HG03066 (cell line): ENCODE measurements around the gene CSH2.
"Not testable (repeated sequence)": the region's sequence is repeated elsewhere in the genome, so short reads cannot be mapped to it uniquely, and the experiment has no call there.

Experiments
- ATAC-seq: cut with Tn5 transposase; IDR thresholded peaks from one replicate; pipeline ENCODE4 v1.9.1; 2021; ENCODE audit warnings: low read depth; ENCODE audit not compliant: unreplicated experiment

CSH2 gene

GRCh38 chr17:63866625-63867024, 6.9 kb downstream of the CSH2 start:
- not testable (repeated sequence) for ATAC-seq

- no peak for ATAC-seq
Observed at GRCh38 chr17:63859257-63859656, 14.2 kb downstream of the CSH2 start.

- ATAC-seq = not testable (repeated sequence)
Observed at GRCh38 chr17:63856425-63856824, 17.1 kb downstream of the CSH2 start.

GRCh38 chr17:63855185-63855584, 18.3 kb downstream of the CSH2 start:
- ATAC-seq = no peak

GRCh38 chr17:63854709-63855108, 18.8 kb downstream of the CSH2 start:
- ATAC-seq = no peak

- no peak for ATAC-seq
Observed at GRCh38 chr17:63853260-63853659, 20.2 kb downstream of the CSH2 start.

- no peak for ATAC-seq
Observed at GRCh38 chr17:63850401-63850800, 23.1 kb downstream of the CSH2 start.

GRCh38 chr17:63848834-63849689, 24.4 kb downstream of the CSH2 start:
- ATAC-seq = peak; percentile 82

- no peak for ATAC-seq
Observed at GRCh38 chr17:63847525-63848249, 25.8 kb downstream of the CSH2 start.

GRCh38 chr17:63845509-63845908, 28.0 kb downstream of the CSH2 start:
- ATAC-seq = no peak

GRCh38 chr17:63843910-63844677, 29.4 kb downstream of the CSH2 start:
- no peak for ATAC-seq

GRCh38 chr17:63843387-63843888, 30.0 kb downstream of the CSH2 start:
- ATAC-seq = not testable (repeated sequence)

- peak; percentile 81 for ATAC-seq
Observed at GRCh38 chr17:63842540-63843386, 30.7 kb downstream of the CSH2 start, which contains the start of gene SMARCD2. Gene SMARCD2 (minus strand): TSS chr17:63842685. CDS start chr17:63842674, 11 bp downstream.

- ATAC-seq = peak; percentile 26
Observed at GRCh38 chr17:63842173-63842539, 31.3 kb downstream of the CSH2 start.

- no peak for ATAC-seq
Observed at GRCh38 chr17:63841350-63842172, 31.9 kb downstream of the CSH2 start.

GRCh38 chr17:63840591-63841349, 32.7 kb downstream of the CSH2 start:
- ATAC-seq = no peak

- no peak for ATAC-seq
Observed at GRCh38 chr17:63838631-63839171, 34.8 kb downstream of the CSH2 start.
